ENCODE measurements around the gene FSTL3.

FSTL3 gene

DNA sequence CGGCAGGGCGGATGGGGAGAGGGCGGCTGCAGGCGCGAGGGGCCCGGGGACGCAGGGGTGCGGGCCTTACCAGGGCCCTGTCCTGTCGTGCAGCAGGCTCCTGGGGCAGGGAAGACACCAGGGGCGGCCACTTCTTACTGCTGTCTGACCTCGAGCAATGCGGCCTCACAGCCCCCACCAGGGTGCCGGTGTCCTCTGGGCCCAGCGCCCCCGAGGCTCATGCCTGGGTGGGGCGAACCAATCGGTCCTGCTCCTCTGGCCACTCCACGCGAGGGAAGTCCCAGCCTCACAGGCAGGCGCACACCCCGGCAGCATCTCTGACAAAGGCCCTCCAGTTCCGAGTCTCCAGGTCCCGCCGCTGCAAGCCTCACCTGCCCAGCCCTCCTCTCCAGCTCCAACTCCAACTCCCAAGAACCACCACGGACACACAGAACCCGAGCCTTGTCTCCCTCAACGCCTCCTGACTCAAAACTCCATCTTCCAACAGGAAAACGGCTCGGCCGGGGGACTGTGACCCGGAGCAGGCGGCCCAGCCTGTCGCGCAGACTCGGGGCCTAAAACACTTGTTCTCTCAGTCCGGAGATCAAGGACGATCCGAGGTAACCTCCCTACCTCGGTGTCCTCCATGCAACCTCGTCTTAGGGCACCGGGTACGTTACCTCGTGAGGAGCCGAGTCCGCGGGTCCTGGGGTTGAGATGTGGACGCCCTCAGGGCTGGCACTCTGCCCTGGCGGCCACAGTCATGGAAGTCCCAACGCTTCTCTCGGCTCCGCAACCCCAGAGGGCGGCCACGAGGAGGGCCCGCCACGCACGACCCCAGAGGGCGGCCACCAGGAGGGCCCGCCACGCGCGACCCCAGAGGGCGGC, 30.0 kb upstream of the FSTL3 start:
- DNase-seq (ENCODE audit: low read depth, low spot score) = no peak

DNA sequence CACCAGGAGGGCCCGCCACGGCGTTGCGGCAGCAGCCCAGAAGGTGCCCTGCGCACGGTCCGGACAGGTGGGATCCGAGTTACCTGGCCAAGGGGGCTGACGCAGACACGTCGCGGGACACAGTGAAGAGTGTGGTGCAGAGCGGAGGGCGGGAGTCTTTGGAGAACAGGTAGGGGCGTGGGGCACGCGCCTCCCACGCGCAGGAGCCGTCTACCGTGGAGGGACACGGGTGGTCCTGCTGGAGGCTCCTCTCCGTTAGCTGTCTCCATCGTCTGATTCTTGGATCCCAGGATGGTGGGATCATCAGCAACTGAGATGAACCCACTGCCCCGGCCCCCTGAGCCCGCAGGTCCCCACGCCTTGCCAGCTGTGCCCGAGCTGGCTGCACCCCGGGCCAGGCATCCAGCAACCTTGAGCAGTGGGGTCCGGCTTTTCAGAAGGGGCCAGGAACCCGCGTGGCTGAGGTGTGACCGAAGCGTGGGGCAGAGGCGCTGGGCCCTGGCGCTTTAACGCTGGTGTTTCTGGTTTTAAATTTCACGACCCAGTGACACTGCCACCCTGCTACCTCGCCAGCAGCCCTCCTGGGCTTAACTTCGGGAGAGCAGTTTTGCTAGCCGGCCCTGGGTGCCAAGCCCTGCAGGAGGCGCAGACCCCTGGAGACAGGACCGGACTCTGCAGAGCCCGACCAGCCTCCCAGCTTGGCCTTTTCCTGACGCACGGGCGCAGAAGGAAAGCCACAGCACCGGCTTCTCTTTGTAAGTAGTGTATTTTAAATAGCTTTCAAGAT, 29.2 kb upstream of the FSTL3 start:
- DNase-seq (ENCODE audit: low read depth, low spot score) = no peak

GRCh38 chr19:647566-648284, 28.5 kb upstream of the FSTL3 start:
- DNase-seq (ENCODE audit: low read depth, low spot score) = no peak

DNA sequence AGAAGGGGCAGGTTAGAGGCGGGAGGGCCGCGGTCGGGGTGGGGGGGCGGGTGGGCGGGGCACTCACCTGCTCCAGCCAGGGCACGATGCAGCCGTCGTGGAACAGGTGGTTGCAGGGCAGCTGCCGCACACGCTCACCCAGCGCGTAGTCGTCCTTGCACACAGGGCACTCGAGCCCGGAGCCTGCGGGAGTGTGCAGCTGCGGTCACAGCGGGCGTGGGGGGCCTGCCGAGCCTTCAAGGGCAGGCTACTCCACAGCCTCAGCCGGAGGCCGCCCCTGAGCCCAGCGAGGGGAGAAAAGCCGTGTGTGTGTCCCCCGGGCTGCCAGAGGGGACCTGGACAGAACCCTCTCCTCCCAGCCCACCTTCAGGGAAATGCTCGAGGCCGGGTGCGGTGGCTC, 27.9 kb upstream of the FSTL3 start:
- no peak for DNase-seq (ENCODE audit: low read depth, low spot score)

GRCh38 chr19:648904-649801, 27.0 kb upstream of the FSTL3 start:
- no peak for DNase-seq (ENCODE audit: low read depth, low spot score)

GRCh38 chr19:650121-650520, 26.1 kb upstream of the FSTL3 start:
- DNase-seq (ENCODE audit: low read depth, low spot score) = no peak

GRCh38 chr19:651114-651818, 24.9 kb upstream of the FSTL3 start:
- no peak for DNase-seq (ENCODE audit: low read depth, low spot score)

DNA sequence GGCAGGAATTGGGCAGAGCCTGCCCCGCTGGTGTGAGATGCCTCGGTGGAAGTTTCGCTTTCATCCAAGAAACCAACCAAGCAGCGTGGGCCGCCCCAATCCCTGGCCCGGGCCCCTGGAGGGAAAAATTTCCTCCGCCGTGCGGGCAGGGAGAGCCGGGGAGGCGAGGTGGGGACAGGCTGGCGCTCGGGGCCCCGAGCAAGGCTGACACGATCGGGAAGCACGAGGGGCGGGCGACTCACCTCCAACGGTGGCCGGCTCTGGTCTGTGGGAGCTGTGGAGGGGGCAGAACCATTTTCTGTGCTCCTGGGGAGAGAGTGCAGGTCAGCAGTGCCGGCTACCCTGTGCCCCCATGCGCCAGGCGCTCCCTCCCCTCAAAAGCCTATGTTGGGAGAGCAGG, 24.2 kb upstream of the FSTL3 start:
- DNase-seq (ENCODE audit: low read depth, low spot score) = no peak

DNA sequence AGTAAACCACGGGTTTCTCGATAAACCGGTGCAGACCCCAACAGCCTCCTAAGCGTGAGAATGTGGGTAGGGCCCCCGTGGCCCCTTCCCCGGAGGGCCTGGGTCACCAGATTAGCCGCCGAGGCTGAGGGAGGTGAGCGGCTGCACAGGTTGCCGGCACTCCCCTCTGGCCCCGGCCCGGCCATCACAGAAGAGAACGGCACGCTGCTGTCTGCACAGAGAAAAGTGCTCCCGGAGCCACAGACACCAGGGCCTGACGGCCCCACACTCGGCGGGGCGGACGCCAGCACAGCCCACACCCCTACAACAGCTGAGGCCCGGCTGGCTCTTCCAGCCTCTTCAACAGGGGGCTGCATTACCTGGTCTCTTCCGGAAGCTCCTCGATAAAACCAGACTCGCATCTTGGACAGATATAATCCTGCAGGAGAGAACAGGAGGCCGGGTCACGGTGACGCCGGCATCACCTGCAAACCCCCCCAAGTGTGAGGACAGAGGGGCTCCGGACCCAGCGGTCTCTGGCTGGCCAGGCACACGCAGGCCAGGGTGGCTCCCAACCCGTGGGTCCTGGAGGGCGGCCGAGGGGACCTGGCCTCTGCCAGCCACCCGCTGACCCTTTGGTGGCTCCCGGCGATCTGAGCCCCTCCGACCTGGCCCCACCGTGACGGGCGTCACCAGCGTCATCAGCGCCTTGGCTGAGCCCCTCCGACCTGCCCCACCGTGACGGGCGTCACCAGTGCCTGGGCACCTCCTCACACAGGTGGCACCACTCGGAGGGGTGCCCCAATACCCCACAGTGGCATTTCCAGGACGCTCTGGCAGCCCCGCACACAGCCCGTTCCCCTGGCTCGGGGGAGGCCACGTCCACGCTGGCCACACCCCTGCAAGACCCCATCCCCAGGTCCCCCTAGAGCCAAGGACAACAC, 23.5 kb upstream of the FSTL3 start:
- no peak for DNase-seq (ENCODE audit: low read depth, low spot score)

- no peak for DNase-seq (ENCODE audit: low read depth, low spot score)
Measured at GRCh38 chr19:653425-653824, 22.8 kb upstream of the FSTL3 start.

- no peak for DNase-seq (ENCODE audit: low read depth, low spot score)
Measured at GRCh38 chr19:655691-656090, 20.5 kb upstream of the FSTL3 start.

- no peak for DNase-seq (ENCODE audit: low read depth, low spot score)
Measured at GRCh38 chr19:656751-657559, 19.2 kb upstream of the FSTL3 start.

GRCh38 chr19:657611-658010, 18.6 kb upstream of the FSTL3 start:
- no peak for DNase-seq (ENCODE audit: low read depth, low spot score)

DNA sequence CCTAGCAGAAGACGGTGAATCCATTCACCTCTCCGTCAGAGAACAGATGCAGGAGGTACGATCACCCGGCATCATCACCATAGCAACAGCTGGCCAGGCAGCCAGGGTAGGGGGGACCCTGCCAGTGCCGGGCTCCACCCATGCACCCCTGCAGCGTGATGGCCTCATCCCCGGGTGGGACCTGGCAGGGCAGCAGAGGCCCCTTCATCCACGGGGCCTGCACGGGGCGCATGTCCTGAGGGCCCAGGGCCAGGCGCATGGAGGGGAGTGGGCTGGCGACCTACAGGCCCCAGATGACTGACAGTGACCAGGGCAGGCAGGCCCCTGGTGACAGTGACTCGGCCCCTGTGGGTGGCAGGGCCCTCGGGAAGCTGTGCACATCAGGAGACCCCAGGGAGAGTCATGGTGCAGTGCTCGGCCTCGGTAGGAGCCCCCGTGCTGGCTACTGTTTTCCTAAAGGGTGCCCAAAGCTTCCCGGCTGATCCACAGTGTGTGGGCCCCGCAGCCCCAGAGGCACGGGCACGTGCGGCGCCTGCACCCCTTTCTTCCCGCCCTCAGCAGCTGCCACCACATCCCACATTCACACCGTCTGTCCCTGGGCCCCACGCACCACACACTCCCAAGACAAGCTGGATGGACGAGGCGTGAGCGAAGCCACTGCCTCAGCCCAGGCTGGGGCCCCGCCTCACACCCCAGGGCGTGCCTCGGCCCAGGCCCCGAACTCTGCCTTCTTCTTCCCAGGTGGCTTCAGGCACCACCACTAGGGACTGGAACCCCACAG, 17.9 kb upstream of the FSTL3 start:
- DNase-seq (ENCODE audit: low read depth, low spot score) = no peak

DNA sequence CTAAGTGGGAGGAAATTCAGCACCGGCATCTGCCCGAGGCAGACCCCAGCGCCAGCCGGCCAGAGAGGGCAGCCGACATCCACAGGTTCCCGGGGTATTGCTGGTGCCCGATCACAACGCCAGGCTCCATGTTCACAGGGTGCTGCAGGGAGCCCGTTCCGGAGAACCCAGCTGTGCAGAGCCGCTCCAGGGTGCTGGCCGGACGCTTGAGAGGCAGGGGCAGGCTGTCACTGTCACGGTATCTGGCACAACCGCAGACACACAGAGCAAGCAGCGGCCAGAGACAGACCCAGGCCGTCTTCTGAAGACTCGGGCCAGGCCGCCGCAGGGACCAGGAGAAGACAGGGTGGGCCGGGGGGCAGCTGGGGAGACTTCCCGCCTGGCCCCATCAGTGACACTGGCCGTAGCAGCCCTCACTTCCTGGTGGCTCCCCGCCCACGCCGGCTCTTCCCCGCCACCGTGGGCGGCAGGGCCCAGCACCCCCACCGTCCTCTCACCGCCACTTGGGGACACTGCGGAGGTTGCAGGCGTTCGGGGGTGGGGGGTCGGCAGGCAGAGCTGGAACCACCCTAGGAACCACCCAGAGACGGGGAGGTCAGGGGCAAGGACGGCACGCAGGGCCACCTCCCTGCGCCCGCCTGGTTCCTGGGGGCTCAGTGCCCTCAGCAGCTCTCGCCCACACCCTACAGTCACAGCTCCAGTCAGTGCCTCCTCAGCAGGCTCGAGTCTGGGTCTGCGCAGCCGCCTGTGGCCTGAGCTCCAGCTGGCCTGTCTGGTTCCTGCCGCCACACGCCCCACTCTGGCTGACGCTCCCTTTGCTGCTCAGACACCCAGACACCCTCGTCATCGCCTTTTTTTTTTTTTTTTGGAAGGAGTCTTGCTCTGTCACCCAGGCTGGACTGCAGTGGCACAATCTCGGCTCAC, 17.0 kb upstream of the FSTL3 start:
- DNase-seq (ENCODE audit: low read depth, low spot score) = no peak

GRCh38 chr19:660793-661426, 15.3 kb upstream of the FSTL3 start:
- no peak for DNase-seq (ENCODE audit: low read depth, low spot score)
